Right lung (tissue), 5 donors: Measurements from ENCODE around the gene MAGEF1. TPM values are rescaled to one million over a fixed set of nuclear protein-coding genes. Genes with fewer than 3 reads are reported as not detected.

ENCODE experiments used
- DNase-seq, 2 donors: peaks; one replicate each; pipeline ENCODE4 v3.0.0-alpha.2; 2013
- polyA plus RNA-seq, 5 donors: library from polyadenylated mRNA; unstranded; fragments of 120-200 nt; gene quantifications; one replicate each; pipeline versions ENCODE4 v1.2.1 to v1.2.3, GENCODE V29; 2013; ENCODE audit warnings: inconsistent platforms in 1 of 5, low replicate concordance in 1 of 5; ENCODE audit not compliant: insufficient read length in 5 of 5, insufficient read depth in 1 of 5

MAGEF1 gene
- polyA plus RNA-seq, 5 donors = 52.0 to 66.9 (median 54.7) TPM

DNA sequence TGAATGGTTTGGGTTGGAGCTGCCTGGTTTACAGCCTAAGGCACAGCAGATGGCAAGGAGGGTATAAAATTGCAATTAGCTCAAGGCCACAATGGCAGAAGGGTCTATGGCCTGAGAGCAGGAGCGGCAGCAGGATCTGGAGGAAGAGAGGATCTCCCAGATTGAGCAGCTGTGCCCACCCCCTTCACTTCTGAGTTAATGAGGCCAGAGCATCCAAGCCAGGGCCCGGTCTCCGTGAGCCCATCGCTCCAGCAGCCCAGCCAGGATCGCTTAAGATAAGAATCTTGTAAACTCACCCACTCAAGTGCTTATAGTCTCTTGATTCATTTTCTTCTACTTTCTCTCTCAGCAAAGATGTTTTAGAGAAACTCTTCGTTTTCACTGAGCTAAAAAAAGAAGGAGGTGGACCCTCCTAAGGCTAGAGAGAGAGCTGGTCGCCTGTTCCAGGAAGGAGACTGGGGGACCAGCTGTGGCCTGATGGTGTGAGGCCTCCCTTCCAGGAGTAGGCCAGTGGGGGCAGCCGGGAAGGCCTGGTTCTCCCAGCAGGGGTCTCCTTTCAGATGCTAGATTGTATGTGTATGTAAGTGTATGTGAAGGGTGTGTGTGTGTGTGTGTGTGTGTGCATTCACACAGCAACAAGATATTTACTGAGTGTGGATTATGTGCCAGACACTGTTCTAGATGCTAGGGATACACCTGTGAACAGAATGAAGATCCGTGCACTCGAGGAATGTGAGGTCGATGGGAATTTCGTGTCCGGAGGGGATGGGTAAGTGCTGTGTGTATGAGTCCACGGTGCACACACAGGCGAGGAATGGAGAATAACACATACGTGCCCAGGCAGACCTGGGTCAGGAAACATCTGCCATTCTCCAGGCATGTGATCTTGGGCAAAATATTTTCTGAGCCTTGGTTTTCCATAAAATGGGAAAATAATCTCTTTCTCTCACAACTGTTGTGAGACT, 18.6 kb downstream of the MAGEF1 start:
- DNase-seq = no peak

DNA sequence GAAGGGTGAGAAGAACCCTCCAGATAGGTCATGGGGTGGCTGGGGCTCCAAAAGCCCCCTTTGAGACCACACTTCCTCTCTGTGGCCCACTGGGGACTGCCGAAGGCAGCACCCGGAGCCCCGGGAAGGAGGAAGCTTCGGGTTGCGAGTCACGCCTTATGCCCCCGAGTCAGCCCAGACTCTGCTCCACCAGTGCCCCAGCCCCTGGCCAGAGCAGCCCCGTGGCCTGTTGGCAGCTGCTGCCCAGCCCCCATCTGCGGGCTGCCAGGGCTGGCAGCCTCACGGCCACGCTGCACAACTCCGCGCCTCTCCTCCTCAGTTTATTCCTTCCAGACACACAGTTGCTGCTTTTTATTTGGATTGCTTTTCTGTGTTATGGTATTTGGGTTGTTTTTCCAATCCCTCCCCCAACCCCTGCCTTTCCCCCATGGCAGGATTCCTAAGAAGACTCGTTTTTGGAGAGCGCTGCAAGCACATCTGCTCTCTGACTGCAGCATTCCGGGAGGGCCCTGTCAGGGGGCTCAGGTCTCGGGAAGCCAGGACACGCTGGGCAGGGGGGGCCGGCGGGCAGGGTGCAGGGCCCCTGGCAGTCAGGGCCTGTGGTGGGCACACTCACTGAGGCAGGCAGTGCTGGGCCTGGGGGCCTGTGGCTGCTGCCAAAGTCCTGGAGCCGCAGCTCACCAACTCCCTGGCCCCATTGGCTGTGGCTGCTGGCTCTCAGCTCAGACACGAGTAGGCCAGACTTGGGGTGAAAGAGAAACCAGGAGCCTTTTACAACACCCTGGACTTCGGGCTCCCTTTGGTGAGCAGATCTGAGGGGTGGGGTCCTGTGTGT, 20.2 kb downstream of the MAGEF1 start:
- DNase-seq = peak; percentile 76 to 81

DNA sequence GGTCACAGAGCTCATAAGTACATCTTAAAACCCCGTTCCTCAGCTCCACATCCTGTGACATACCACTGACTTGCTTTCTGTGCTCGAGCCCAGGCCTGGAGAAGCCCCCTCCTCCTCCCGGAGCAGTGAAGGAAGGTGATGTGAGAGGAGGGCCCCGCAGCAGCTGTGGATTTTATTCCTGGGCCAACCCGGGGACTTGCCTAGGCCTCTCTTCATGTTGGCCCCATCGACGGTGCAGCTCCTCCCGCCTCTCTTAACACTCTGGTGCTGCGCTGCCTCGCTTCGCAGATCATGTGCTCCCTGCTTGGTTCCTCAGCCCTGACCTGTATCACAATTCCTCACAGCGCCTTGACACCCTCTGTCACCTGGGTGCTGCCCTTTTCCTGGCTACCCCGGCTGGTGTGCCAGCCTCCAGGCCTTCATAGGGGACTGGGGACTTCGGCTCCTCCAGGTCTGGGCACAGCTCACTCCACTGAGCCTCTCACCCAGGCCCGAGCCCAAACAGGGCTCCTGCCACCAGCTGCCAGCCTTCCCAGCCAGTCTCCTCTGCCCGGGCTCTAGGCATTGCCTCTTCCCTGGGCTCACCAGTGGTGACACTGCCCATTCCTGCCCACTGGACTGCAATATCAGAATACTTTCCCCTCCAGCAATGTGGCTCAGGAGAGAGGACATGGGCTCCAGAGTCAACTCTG, 21.5 kb downstream of the MAGEF1 start:
- no peak for DNase-seq

DNA sequence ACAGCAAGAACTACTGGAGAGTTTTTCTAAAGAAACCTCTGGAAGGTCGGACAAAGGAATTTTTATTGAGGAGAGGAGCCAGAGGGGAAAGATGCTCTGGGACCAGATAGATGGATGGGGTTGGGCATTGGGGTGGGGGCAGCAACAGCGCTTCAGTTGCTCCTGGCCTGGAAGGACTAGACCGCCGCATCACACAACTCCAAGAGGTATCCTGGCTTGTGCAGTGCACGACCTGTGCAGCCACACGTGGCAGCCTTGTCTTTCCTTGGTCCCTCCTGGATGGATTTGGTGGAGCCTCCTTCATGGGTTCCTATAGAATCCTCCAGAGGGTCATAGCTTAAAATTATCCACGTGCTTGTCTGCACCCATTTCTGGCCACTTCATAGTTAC, 23.0 kb downstream of the MAGEF1 start:
- DNase-seq = no peak

DNA sequence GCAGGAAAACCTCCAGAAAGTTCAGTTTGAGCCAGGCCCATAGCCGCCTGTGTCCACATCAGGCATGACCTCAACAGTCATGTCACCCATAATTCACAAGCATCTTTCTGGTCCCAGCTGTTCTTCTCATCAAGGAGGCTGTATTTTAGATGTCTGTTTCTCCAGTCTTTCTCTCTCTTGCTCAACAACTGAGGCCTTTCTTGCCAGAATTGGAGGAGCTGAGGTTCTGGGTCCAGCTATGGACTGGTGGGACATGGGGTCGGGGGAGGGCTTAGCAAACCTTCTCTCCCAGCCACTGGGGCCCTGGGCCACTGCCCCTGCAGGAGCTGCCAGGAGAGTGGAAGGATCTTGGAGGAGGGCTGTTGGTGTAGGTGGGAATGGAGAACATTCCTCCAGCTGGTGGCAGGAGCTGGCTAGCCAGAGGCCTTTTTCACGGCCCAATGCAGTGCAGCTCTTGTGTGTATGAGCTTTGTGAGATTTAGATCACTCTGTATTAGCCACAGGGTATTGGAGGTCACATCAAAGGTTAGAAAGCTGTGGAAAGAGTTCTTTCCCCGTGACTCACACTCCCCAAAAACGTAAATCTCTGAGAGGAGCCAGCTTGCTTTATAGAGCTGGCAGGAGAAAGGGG, 23.5 kb downstream of the MAGEF1 start:
- peak; percentile 76 to 83 for DNase-seq

DNA sequence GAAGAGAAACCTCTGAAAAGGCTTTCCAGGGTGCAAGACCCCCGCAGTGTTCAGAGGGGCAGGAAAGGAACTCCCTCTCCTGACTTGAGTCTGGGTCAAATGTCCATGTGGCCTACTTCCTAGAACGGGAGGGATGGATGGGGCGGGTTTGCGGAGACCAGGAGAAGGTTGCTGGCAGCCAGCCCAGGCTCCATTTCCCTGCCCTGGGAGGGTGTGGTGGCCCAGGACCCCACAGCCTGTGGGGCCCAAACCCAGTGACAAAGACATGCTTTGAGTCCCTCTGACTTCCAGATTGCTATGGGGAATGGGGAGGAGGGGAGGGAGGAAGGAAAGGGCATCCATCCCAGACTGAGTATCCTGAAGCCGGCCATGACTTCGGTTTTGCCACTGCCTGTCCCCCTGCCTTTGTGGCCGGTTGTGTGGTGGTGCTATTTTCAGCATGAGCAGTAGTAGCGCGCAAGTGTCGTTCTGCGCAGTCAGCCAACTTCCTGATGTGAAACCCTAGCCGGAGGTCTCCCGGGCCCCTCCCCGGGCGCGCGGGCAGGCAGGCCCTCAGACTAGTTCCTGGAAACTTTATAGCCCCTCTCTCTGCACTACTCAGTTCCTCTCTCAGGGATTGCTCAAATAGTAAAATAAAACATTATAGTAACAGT, 24.4 kb downstream of the MAGEF1 start:
- DNase-seq = no peak

DNA sequence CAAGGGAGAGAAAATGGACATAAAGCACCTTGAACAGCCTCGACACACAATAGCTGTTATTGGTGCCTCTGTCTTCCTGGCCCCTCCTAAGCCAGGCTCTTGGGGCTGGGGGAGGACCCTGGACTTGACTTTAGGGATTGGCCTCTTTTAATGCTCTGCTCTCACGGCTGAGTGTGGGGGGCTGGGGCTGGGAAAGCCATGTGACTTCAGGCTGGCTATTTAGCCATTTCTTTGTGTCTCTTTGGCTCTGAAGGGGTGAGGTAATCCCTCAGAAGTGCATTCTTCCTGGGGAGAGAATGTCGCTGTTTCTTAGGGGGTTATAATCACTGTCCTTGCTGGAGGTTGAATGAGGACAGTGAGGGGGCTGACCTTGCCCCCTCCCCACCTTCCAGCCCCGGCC, 26.2 kb downstream of the MAGEF1 start:
- peak in 1 of 2 donors; percentile 51 for DNase-seq

DNA sequence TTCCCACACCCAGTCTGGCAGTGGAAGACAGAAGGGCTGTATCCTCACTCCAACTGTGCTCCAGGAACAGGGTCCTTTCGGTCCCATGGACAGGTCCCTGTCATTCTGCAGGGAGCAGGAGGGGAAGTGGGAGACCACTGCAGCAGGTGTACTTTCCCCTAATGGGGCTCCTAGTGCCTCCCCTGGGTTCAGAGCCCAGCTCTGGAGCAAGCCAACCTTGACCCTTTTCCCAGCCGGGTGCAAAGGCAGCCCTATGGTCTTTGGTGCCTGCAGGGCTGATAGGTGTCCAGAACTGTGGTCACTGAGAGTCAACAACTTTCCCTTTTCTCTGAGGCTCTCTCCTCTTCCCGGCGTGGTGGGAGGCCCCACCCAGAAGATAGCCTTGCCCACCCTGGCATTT, 26.8 kb downstream of the MAGEF1 start:
- no peak for DNase-seq

DNA sequence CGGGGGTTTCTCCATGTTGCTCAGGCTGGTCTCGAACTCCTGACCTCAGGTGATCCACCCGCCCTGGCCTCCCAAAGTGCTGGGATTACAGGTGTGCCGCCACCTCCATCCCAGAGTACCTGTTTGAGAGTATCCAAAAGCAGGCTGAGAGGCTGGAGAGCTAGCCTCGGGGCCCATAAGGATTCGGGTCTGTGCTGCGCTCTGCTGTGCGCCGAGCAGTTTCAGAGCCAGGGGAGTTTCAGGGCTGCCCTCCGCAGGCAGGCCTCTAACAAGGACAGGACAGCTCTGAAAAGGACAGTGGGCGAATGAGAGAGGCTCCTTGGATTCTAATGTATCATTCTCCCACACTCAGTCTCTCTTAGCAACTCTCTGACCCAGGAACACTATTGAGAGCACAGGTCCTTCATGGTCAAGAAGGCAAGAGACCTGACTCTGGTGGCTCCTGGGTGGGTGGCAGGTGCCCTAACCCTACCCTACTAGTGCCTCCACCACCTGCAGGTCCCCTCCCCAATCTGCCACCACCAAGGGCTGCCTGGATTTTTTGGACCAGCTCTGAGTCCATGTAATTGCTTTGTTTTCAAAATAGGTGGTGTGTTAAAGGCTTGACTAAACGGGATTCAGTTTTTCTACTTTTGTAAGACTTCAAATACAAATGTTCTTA, 27.8 kb downstream of the MAGEF1 start:
- DNase-seq = no peak

DNA sequence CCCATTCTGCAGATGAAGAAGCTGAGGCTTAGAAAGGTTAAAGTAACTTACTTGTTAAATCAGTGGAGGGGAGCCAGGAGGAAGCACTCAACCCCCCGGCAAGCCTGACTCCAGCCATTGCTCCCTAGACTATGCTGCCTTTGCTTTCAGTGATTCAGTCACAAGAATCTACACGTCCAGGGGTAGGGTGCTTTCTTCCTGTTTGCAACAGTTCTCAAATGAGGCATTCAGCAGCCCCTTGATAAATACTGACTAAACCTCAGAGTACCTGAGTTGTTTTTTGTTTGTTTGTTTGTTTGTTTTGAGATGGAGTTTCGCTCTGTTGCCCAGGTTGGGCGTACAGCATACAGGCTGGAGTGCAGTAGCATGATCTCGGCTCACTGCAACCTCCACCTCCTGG, 28.6 kb downstream of the MAGEF1 start:
- DNase-seq = no peak

DNA sequence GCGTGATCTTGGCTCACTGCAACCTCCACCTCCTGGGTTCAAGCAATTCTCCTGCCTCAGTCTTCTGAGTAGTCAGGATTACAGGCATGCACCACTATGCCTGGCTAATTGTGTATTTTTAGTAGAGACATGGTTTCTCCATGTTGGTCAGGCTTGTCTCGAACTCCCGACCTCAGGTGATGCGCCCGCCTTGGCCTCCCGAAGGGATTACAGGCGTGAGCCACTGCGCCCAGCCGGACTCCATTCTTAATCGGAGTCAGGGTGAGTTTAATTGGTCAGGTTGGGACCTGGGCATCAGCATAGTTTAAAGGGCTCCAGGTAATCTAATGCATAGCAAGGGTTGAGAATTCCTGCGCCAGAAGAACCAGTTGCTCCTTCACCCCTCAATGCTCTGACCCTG, 29.2 kb downstream of the MAGEF1 start:
- no peak for DNase-seq

DNA sequence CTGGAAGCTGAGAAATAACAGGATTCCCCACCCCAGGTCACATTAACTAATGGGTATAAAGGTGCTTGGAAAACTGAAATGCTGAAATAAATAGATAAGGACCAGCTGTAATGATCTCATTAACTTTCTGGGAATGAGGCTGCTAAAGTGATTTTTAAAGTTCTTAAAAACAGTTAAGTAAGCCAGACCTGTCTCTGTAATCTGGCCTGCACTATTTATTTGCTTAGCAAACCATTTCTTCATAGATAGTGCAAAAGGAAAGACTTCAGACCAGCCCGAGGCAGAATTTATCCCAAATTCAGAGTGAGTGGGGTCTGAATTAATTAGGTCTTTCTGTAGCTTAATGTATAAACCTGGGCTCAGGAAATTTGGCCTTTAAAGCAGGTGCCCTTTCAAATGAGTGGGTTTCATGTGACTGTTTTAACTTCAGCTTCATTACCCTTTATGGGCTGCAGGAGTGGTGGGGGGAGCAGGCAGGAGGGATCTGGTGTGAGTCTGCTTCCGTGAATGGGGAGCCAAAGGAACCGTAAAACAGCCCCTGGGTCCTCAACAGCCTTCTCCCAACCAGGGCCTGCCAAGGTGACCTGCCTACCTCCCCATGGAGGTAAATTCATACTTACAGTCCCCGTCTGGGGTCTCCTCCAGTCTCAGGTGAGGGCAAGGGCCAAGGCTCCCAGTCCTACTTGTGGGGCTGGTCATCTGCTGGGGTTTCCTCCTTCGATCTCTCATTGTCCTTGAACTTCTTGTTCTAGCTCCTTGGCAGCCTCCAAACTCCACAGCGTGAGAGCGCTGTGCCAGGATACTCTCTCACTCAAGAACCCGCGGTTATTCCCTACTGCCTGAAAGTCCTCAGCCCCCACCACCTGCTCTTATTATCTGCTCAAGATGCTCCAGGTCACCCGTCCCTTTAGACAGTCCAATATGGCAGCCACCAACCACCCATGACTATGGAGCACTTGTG, 31.2 kb downstream of the MAGEF1 start:
- DNase-seq = no peak

DNA sequence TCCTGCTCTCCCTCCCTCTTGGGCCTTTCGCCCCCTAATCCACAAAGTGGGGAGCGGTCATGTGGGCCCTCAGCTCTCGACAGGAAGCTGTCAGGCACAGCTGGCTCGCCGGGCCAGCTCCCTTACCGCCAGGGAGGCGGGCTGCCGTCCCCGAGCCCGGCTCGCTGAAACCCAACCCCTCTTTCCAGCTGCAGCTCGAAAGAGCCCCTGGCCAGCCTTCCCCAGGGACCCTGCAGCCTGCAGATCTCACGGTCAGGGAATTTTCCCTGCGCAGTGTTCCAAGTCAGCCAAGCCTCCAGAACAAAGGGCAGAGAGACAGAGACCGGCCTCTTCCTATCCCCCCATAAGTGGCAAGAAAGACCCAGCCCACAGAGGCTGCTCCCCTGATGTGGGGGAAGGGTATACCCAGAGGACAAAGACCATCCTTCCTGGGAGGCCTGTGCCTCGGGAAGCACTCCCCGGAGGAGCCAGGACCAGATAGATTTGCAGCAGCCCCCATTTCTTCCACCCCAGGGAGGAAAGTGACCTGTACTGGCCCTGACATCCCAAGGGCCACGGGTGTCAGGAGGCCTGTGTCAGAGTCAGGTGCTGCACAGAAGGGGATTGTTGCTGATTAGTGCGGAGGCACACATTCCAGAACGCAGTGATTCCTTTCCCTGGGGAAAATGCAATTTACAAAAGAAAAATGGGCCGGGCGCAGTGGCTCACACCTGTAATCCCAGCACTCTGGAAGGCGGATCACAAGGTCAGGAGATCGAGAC, 32.6 kb downstream of the MAGEF1 start:
- DNase-seq = no peak

DNA sequence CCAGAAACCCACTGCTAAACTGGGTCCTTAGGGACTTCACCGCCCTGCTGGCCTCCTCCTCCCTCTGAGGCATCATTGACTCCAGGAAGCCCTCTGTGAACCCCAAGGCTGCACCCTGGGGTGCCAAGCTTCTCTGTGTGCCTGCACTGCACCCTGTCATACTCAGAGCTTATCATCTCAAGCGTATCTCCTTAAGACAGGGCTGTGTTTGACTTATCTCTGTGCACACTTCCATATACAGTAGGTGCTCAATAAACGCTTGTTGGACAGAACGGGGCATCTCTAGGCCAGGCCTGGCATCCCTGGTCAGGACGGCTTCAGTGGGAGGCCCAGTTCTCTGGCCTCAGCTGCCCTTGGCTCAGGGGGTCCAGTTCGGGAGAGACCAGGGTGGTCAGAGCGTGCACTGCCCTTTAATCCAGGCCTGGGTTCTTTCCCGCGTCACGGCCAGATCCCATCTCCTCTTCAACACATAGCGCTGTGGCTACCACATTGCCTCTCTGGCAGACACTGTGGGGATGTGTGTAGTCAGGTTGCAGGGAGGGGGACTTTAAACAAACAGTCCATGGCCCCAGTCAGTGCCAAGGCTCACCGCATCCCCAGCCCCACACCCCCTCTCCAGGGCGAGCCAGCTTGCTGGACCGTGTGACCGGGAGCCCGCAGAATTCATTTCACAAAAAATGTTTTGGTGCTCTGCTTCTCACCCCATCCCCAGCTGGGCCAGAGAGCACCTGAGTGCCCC, 33.4 kb downstream of the MAGEF1 start:
- no peak for DNase-seq

DNA sequence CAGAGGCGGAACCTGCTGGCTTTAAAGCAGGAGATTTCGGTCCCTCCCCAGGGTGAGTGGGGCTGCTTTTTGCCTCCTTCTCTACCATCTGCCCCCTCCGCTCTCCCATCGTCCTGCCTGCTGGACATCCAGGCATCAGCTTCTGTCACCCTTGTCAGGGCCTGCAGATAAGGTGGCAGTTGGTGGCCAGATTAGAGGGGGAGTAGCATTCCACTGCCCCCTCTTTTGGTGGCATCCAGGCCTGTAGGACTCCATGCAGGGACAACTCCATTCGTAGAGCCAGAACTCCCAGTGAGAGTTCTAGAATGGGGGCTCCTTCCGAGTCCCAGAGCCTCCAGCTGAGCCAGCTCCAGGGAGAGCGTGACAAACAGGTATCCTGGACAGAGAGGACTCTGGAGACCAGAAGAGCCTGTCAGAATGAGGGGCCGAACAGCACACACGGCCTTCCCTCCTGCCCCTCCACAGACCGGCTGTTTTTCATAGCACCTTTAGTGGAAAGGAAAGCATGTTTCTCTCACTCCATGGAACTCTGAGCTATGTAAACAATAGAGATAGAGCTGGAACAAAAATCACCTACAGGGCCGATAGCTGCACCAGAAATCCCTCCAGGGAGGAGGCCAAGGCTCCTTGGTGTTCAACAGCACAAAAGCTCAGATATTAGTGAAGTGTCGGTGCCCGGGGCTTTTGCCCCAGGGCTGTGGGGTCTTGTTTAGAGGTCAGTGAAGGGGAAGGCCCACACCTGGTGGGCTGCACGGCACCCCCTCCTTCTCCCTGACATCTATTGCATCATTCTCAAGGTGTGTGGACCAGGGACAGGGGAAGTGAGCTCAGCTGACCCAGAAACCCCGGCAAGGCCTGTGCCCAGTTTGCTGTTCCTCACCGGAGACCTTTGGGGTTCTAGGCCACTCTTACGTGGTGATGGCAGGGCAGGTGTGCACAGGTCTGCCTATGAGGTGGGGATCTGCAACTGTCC, 34.2 kb downstream of the MAGEF1 start:
- no peak for DNase-seq

DNA sequence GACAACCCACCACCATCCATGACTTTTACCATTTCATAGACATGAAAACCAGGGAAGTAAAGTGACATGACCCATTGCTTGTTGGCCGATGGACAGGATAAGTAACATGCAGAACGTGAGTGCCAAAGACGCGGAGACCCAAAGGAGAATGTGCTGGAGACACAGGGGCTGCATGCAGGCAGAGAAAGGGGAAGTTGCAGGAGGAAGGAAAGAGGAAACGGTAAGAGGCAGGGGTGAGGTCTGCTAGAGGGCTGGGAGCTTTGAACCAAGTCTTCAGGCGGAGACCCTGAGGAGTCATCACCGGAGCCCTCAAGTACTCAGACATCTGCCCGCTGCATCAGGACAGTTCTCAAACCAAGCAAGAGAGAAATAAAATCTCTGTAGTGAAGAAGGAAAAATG, 34.9 kb downstream of the MAGEF1 start:
- DNase-seq = no peak

DNA sequence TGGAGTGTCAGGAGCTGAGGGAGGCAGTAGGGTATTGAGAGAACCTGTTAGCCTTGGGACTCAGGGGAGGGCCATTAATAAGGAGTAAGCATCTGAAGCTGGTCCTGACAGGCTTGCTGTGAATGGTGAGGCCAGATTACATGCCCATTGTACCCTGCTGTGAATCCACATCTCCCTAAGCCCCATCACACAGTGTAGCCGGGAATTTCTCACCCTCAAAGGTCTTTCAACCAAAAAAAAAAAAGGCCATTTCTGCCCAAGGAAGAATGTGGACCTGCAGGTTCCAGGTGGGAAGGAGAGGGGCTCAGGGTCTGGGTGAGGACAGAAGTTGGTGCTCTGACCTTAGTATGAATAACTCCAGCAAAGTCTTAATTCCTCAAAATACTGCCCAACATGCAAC, 37.2 kb downstream of the MAGEF1 start:
- DNase-seq = no peak
